GM19324 (cell line): ENCODE results near the gene PHKA2.

Experiments used
- ATAC-seq: cut with Tn5 transposase; IDR thresholded peaks from one replicate; pipeline ENCODE4 v1.9.1; 2021; ENCODE audit warnings: mild to moderate bottlenecking, moderate library complexity; ENCODE audit not compliant: unreplicated experiment, low FRiP score

Gene PHKA2

GRCh38 chrX:18933617-18934016 lies 50.3 kb downstream of the PHKA2 start:
- no peak for ATAC-seq

GRCh38 chrX:18931972-18932371 lies 51.9 kb downstream of the PHKA2 start:
- no peak for ATAC-seq

GRCh38 chrX:18929775-18930174 lies 54.1 kb downstream of the PHKA2 start:
- no peak for ATAC-seq

DNA sequence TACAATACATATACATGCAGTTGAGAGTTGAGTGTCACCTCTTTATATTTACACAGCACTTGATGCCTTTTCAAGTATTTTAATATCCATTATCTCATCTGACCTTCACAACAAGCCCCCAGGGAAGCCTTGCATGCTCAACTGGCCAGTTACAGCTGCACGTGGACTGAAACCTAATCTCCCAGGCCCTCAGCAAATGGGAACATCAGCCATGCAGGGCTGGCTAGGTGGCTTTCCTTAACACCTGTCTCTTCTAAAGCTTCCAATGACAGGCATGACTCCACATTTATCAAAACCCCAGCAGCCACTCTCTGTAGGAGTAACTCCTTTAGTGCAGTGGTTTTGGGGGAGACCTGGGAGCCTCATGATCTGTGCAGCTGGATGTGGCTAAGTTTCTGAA lies 56.4 kb downstream of the PHKA2 start:
- ATAC-seq, result no peak

DNA sequence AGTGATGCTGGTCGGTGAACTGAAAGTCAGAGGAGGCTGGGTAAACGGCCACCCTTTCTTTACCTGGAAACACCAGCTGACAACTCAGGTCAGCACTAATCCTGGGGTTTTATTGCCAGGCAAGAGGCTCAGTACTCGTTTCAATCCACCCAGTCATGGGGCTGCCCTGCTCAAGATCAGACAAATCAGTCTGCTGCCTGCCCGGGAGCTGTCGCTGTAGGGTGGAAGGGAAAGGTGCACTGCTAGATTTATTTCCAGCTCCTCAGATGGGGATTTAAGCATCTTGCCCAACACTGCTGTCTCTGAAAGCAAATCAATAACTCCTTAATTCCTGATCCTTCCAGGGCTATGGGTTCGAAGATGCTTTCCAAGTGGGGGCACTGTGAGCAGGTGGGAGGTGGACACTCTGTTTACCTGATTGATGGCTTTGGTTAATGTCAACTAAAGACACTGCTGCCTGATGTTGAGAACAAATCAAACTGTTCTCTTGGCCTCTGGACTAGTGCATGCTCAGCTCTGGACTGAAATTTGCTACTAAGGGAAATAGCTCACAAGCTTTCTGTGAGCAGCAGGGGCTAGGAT lies 59.3 kb downstream of the PHKA2 start:
- ATAC-seq, result no peak

- no peak for ATAC-seq
Observed at GRCh38 chrX:18920566-18920965, 63.3 kb downstream of the PHKA2 start.

DNA sequence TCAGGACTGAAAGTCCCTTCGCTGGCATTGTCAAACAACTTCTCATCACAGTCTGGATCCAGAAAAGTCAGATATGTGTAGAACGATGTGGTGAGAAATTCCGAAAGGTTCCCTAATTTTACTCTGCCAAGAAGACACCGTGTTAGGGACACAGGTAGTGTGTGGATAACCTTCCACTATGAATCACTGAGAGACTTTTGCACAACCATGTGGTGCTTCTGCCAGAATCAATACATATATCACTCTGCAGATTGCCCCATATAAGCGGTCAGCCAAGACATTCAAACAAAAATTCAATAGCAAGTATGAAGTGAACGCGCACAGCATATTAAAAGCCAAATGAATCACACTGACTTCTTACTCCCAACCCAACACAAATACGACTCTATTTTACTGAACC lies 63.8 kb downstream of the PHKA2 start:
- ATAC-seq, result no peak

DNA sequence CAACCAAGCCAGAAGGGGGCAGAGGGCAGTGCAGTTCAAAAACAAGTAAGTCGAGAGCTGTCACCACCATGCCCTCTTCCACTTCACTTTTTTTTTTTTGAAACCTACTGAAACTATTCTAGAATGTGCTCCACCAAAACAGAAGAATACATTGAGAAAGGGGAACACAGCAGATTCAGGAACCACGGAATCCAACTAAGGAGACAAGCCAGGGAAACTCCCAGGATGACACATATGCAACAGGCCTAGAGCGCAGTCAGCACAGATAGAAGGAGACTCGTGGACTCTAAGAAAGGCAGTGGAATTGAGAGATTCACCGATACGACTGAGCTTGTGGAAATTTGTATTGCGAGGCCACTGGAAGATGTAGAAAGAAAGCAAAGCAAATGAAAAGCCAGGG lies 66.1 kb downstream of the PHKA2 start:
- no peak for ATAC-seq

DNA sequence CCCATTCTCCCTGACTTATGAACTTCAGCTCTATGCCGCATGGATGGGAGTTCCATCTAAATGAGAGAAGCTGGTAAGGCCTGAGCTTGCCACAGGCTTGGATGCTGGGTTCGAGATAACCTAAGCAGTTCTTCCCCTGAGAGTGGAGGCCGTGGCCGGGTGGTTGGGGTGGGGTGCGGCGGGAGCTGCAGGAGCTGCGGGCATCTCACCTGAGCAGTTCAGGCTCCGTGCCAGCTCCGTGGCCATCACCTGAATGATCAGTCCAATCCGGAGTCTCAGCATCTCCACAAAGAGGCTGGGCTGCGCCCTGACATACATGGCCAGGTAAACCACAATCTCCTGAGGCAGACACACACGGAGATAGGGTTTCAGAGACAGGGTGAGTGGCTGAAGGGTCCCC lies 77.6 kb downstream of the PHKA2 start:
- no peak for ATAC-seq

- ATAC-seq, result no peak
Observed at GRCh38 chrX:18900401-18900976, 83.4 kb downstream of the PHKA2 start.

DNA sequence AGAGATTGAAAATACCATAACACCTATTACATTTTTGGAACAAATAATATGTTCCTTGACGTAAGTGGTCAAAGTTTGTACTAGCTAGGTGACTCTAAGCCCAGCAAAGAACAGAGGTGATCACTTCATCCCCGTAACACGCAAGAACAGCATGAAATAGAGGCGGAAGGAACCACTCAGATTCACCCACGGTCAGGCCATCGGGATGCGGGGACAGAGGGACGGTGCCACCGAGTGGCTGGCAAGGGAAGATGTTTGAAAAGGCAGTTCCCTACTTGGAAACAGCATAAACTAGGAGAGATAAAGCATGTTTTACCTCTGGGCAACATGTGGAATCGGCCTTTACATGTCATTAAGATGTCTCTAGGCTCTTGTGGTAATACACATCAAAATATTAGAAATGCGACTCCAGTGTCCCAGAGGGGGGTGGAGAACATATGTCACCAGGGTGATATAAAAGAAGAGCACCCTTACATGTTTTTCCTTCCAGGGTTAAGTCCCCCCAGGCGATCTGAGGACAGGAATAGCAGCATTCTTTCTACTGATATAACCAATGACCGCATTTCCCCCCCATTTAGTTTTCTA lies 84.0 kb downstream of the PHKA2 start:
- no peak for ATAC-seq

DNA sequence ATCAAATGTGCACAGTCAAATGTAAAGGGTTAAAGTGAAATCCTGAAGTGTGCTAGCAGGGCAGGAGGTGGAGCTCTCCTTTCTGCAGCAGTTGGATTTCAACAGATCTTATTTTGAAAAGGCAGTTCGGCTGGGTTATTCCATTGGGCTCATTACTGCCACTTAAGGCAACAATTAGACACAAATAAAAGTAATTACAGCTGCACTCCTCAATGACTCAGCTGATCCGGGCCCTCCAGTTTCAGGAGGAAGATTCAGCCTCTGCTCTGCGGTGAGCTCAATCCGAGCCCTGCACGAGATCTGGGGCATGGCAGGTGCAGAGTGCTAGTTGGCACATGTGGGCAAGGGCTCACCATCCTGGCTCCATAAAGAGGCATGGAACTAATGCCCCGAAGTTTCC lies 85.4 kb downstream of the PHKA2 start:
- no peak for ATAC-seq

DNA sequence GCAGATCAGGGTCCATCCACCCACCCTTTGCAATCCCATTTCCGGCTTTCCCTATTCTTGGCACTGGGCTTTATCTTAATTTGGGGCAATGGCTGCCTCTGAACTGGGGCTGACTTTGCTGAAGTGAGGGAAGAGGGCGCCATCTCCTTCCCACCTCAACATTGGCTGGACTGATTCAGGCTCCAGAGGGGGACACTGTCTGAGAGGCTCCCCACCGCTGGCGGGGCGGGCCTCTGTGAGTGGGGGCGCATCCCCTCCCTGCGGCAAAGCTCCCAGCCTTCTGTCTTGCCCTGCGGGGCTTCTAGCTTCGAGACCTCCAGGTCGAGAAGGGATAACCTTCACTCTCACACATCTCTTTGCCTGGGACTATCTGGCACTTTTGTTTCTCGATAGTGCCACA lies 85.8 kb downstream of the PHKA2 start:
- ATAC-seq, result no peak

DNA sequence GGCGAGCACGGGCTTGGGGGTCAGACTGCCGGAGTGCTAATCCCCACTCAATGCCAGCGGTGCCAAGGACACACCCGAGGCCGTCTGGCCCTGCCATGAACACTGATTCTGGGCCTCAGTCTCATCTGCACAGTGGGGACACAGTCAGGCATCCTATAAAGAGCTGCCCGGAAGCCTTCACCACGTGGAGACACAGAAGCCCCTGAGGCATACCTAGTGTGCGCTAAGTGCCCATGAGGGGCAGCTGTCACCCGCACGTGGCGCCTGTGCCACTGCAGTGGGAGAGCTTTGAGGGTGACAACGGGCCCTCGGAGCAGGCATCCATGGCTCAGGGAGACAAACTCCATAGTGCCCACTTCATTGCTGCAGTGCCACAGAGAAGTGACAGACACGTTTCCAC lies 86.3 kb downstream of the PHKA2 start:
- ATAC-seq, result no peak

DNA sequence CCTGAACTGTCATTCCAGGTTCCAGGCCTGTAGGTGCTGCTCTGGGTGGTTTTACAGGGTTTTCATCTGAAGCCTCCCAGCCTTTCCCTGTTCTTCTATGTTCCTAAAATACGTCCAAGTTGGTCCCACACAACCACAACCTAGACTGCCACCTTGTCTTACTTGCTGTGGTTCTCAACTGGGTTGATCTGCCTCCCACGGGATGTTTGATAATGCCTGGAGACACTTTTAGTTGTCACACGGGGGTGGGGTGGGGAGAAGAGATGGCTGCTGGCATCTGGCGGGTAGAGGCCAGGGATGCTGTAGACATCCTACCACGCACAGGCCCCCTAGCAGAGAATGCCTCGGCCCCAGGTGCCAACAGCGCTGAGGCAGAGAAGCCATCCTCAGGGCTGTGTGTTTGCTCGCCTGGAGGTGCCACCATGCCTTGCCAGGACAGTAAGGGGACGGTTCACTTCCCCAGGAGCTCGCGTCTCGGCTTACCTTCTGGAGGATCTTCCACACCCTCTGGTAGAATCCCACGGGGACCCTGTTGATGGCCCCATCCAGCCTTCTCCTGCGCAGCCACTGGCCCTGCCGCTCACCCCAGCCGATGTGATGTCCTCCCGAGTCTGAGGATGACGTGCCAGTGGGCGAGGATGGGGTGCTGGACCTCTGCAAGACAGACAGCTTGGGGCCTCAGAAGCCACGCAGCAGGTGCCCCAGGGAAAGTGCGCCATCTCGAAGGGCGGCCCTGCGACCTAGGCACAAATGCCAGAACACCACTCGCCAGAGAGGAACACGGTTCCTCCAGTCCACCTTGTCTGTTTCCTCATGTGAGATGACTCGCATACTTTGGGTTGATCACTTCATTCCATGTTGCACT lies 87.0 kb downstream of the PHKA2 start:
- ATAC-seq, result no peak

GRCh38 chrX:18895189-18895951 lies 88.5 kb downstream of the PHKA2 start:
- no peak for ATAC-seq

- no peak for ATAC-seq
Observed at GRCh38 chrX:18894156-18894555, 89.8 kb downstream of the PHKA2 start.

- ATAC-seq, result no peak
Observed at GRCh38 chrX:18893536-18893935, 90.4 kb downstream of the PHKA2 start.

DNA sequence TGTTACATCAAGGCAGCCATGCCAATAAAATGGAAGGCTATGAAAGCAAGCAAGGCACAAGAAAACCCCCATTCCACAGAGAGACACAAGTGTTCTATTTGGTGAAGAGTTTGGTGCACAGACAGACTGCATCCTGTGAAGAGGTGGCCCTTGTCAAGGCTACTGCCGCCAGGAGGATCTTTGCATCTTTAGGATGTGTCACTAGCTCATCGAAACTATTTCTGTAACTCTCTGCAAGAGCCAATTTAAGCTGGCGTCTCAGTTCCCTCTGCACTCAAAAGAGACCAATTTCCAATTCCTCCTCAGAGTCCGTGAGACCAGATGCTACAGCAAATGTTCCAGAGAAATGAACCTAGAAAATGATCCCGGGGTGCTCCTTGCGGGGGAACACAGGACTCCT lies 91.0 kb downstream of the PHKA2 start:
- no peak for ATAC-seq

- ATAC-seq, result no peak
Observed at GRCh38 chrX:18891548-18891945, 92.4 kb downstream of the PHKA2 start.
